Loucy (cell line): ENCODE results near the gene ADIRF.

Experiments
- H2AFZ ChIP-seq: fragments of 200-600 bp; sonication (generic); 2 replicates; pipeline ENCODE4 v1.6.0; 2016; ENCODE audit warnings: antibody characterized with exemption, mild to moderate bottlenecking, low read length, moderate library complexity
- H3F3A ChIP-seq: fragments of 200-600 bp; 2 replicates; pipeline ENCODE4 v1.6.0; 2016; ENCODE audit warnings: antibody characterized with exemption, low read depth, mild to moderate bottlenecking
- H3K27me3 ChIP-seq: fragments of 200-600 bp; sonication (generic); 2 replicates; pipeline ENCODE4 v1.6.1; 2014; ENCODE audit warnings: low read length, mild to moderate bottlenecking; ENCODE audit not compliant: insufficient read depth, poor library complexity, severe bottlenecking
- H3K36me3 ChIP-seq: fragments of 200-600 bp; sonication (generic); 2 replicates; pipeline ENCODE4 v1.6.1; 2016; ENCODE audit warnings: low read length; ENCODE audit not compliant: insufficient read depth
- H3K4me1 ChIP-seq: fragments of 200-600 bp; sonication (generic); 2 replicates; pipeline ENCODE4 v1.5.1; 2014; ENCODE audit warnings: low read length, mild to moderate bottlenecking; ENCODE audit not compliant: insufficient read depth, poor library complexity, severe bottlenecking
- H3K4me2 ChIP-seq: fragments of 200-600 bp; sonication (generic); 2 replicates; pipeline ENCODE4 v1.6.0; 2014; ENCODE audit warnings: antibody characterized with exemption, low read length, low read depth, mild to moderate bottlenecking; ENCODE audit not compliant: poor library complexity, severe bottlenecking
- H3K4me3 ChIP-seq: fragments of 200-600 bp; sonication (generic); 2 replicates; pipeline ENCODE4 v1.5.1; 2014; ENCODE audit warnings: low read length, mild to moderate bottlenecking, mixed read lengths; ENCODE audit not compliant: poor library complexity, severe bottlenecking
- H3K79me2 ChIP-seq: fragments of 200-600 bp; sonication (generic); 2 replicates; pipeline ENCODE4 v1.6.1; 2014; ENCODE audit warnings: low read length; ENCODE audit not compliant: insufficient read depth
- H3K9ac ChIP-seq: fragments of 200-600 bp; sonication (generic); 2 replicates; pipeline ENCODE4 v1.6.0; 2014; ENCODE audit warnings: mild to moderate bottlenecking, low read depth, low read length, moderate library complexity; ENCODE audit not compliant: poor library complexity, severe bottlenecking
- H3K9me2 ChIP-seq: fragments of 200-600 bp; sonication (generic); replicated peaks from 2 replicates; pipeline ENCODE4 v1.6.1; 2016; ENCODE audit warnings: low read depth, low read length, mixed read lengths
- H3K9me3 ChIP-seq: fragments of 200-600 bp; sonication (generic); 2 replicates; pipeline ENCODE4 v1.6.1; 2014; ENCODE audit warnings: mild to moderate bottlenecking, antibody characterized with exemption, low read length, low read depth; ENCODE audit not compliant: insufficient read depth
- H4K20me1 ChIP-seq: fragments of 200-600 bp; sonication (generic); 2 replicates; pipeline ENCODE4 v1.6.0; 2014; ENCODE audit warnings: antibody characterized with exemption, low read length, mild to moderate bottlenecking; ENCODE audit not compliant: insufficient read depth, poor library complexity, severe bottlenecking
- CTCF ChIP-seq: fragments of 200-600 bp; sonication (generic); conservative IDR thresholded peaks from 2 replicates; pipeline ENCODE4 v1.5.1; 2014; ENCODE audit warnings: mild to moderate bottlenecking, antibody characterized with exemption, low read length
- EZH2phosphoT487 ChIP-seq: fragments of 200-600 bp; IDR thresholded peaks from 2 replicates; pipeline ENCODE4 v1.6.1; 2018; ENCODE audit warnings: antibody characterized with exemption, mild to moderate bottlenecking, moderate library complexity, borderline replicate concordance

ADIRF gene

GRCh38 chr10:86940677-86941076 is 27.6 kb upstream of the ADIRF start:
- H3K4me3 ChIP-seq: no peak overlapping the region
- no peaks in the 10 kb centered on the region for H3F3A ChIP-seq

GRCh38 chr10:86941426-86941825 is 26.9 kb upstream of the ADIRF start:
- Histone ChIP-seq H3K4me3 (no peak overlapping the region), H3F3A (no peaks in the 10 kb centered on the region), H2AFZ (no peak overlapping the region), H3K79me2 (no peaks in the 10 kb centered on the region), H3K36me3 (no peaks in the 10 kb centered on the region), H3K9ac (no peak overlapping the region), H3K4me1 (peaks cover 2% of the 10 kb centered on the region), H3K27me3 (no peaks in the 10 kb centered on the region), H4K20me1 (no peaks in the 10 kb centered on the region), H3K4me2 (no peak overlapping the region), H3K9me3 (no peaks in the 10 kb centered on the region), H3K9me2 (no peaks in the 10 kb centered on the region)
- no peak for TF ChIP-seq CTCF
- no peak for TF ChIP-seq EZH2phosphoT487

More at GRCh38 chr10:86940677-86941076, 27.6 kb upstream of the ADIRF start:
- Histone ChIP-seq H3K4me2 (no peak overlapping the region), H3K9me3 (no peaks in the 10 kb centered on the region), H2AFZ (0 out of 2 replicates have a peak overlapping the region, but pooled peaks have one; percentile 21), H3K9ac (no peak overlapping the region), H3K4me1 (peaks cover 2% of the 10 kb centered on the region), H3K27me3 (no peaks in the 10 kb centered on the region), H4K20me1 (no peaks in the 10 kb centered on the region), H3K36me3 (no peaks in the 10 kb centered on the region), H3K9me2 (no peaks in the 10 kb centered on the region), H3K79me2 (no peaks in the 10 kb centered on the region)
- TF ChIP-seq CTCF (no peak), EZH2phosphoT487 (no peak)

GRCh38 chr10:86941991-86942421 is 26.3 kb upstream of the ADIRF start:
- H3K9ac ChIP-seq: no peak overlapping the region
- H2AFZ ChIP-seq: no peak overlapping the region
- H4K20me1 ChIP-seq: no peaks in the 10 kb centered on the region
- TF ChIP-seq EZH2phosphoT487: no peak
- no peaks in the 10 kb centered on the region for H3K36me3 ChIP-seq
- peaks cover 2% of the 10 kb centered on the region for H3K4me1 ChIP-seq
- H3K9me3 ChIP-seq: no peaks in the 10 kb centered on the region
- H3F3A ChIP-seq: no peaks in the 10 kb centered on the region
- no peak overlapping the region for H3K4me3 ChIP-seq
- no peak overlapping the region for H3K4me2 ChIP-seq
- H3K27me3 ChIP-seq: no peaks in the 10 kb centered on the region
- no peaks in the 10 kb centered on the region for H3K79me2 ChIP-seq
- H3K9me2 ChIP-seq: no peaks in the 10 kb centered on the region
